Fibroblast of skin of right quadriceps (primary cell): ENCODE measurements around the gene SF3B1.
"Not testable (repeated sequence)": the region's sequence is repeated elsewhere in the genome, so short reads cannot be mapped to it uniquely, and the experiment has no call there.

Source experiments
- DNase-seq: peaks from one replicate; pipeline ENCODE4 v3.0.0-alpha.2; 2013

The SF3B1 gene

GRCh38 chr2:197434541-197435513 lies at the start of gene SF3B1:
TSS of gene SF3B1 (minus strand) at chr2:197435028. CDS start at chr2:197434999, 29 bp downstream.
- DNase-seq = peak; percentile 98

- DNase-seq = not testable (repeated sequence)
Measured at GRCh38 chr2:197484248-197484647, 49.4 kb upstream of the SF3B1 start.

GRCh38 chr2:197480165-197481036 lies 45.6 kb upstream of the SF3B1 start:
- DNase-seq = no peak

- no peak for DNase-seq
Measured at GRCh38 chr2:197477797-197478196, 43.0 kb upstream of the SF3B1 start.

- DNase-seq = no peak
Measured at GRCh38 chr2:197472166-197472565, 37.3 kb upstream of the SF3B1 start.

GRCh38 chr2:197464175-197464574 lies 29.3 kb upstream of the SF3B1 start:
- DNase-seq = peak; percentile 32

- no peak for DNase-seq
Measured at GRCh38 chr2:197461057-197461456, 26.2 kb upstream of the SF3B1 start.

GRCh38 chr2:197460649-197461048 lies 25.8 kb upstream of the SF3B1 start:
- DNase-seq = no peak

- DNase-seq = no peak
Measured at GRCh38 chr2:197455428-197455827, 20.6 kb upstream of the SF3B1 start.

- no peak for DNase-seq
Measured at GRCh38 chr2:197454923-197455322, 20.1 kb upstream of the SF3B1 start.

GRCh38 chr2:197453914-197454398 lies 19.1 kb upstream of the SF3B1 start:
- DNase-seq = no peak

GRCh38 chr2:197453123-197453913 lies 18.5 kb upstream of the SF3B1 start, which contains the start of gene COQ10B:
TSS of gene COQ10B (plus strand) at chr2:197453552. CDS start at chr2:197453561, 9 bp downstream.
- peak; percentile 99 for DNase-seq

- DNase-seq = no peak
Measured at GRCh38 chr2:197452754-197453122, 17.9 kb upstream of the SF3B1 start.

GRCh38 chr2:197450935-197451358 lies 16.1 kb upstream of the SF3B1 start:
- not testable (repeated sequence) for DNase-seq

- no peak for DNase-seq
Measured at GRCh38 chr2:197450465-197450864, 15.6 kb upstream of the SF3B1 start.

- DNase-seq = no peak
Measured at GRCh38 chr2:197446844-197447243, 12.0 kb upstream of the SF3B1 start.

- peak; percentile 89 for DNase-seq
Measured at GRCh38 chr2:197445746-197446145, 10.9 kb upstream of the SF3B1 start.

GRCh38 chr2:197442857-197443256 lies 8.0 kb upstream of the SF3B1 start:
- DNase-seq = no peak

- DNase-seq = no peak
Measured at GRCh38 chr2:197437380-197437779, 2.6 kb upstream of the SF3B1 start.

GRCh38 chr2:197435598-197436420 lies 981 bp upstream of the SF3B1 start:
- DNase-seq = no peak

GRCh38 chr2:197433780-197434438 lies 919 bp downstream of the SF3B1 start:
- no peak for DNase-seq
